Left renal pelvis (tissue), 4 donors: ENCODE measurements around the gene MAST1. TPM values are rescaled to one million over a fixed set of nuclear protein-coding genes. Genes with fewer than 3 reads are reported as not detected.
"Not testable (repeated sequence)": the region's sequence is repeated elsewhere in the genome, so short reads cannot be mapped to it uniquely, and the experiment has no call there.

Experiments used
- DNase-seq, 4 donors: peaks; one replicate each; pipeline ENCODE4 v3.0.0-alpha.2; 2013; ENCODE audit warnings: low read depth in 4 of 4, low spot score in 3 of 4
- polyA plus RNA-seq, 4 donors: library from polyadenylated mRNA; unstranded; fragments of 120-200 nt; gene quantifications; one replicate each; pipeline ENCODE4 v1.2.1, GENCODE V29; 2013; ENCODE audit not compliant: insufficient read length in 4 of 4

MAST1 gene
- polyA plus RNA-seq, 4 donors = 0.94 to 1.7 (median 1.2) TPM

DNA sequence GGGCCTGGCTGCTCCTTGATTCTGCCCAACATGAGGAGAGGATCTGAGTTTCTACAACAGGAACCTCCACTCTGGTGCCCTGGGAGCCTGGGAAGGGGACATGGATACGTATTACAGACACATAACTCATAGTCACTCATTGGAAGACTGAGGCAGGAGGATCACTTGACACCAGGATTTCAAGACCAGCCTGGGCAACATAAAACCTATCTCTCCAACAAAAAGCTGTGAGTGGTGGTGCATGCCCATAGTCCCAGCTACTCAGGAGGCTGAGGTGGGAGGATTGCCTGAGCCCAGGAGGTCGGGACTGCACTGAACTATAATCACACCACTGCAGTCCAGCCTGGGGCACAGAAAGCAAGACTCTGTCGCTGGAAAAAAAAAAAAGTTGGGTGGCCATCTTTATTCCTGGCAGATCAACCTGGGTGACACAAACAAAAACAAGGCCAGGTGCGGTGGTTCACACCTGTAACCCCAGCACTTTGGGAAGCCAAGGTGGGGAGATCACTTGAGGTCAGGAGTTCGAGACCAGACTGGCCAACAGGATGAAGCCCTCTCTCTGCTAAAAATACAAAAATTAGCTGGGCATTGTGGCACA, 49.8 kb downstream of the MAST1 start:
- no peak for DNase-seq

GRCh38 chr19:12890299-12890786, 52.0 kb downstream of the MAST1 start:
- DNase-seq = not testable (repeated sequence)

- peak; percentile 92 to 97 (median 96) for DNase-seq
These were observed 52.7 kb downstream of the MAST1 start, which contains the start of gene GCDH for GRCh38 chr19:12890787-12891552. GCDH (plus strand) TSS chr19:12891160; CDS start chr19:12891305, 145 bp downstream.

DNA sequence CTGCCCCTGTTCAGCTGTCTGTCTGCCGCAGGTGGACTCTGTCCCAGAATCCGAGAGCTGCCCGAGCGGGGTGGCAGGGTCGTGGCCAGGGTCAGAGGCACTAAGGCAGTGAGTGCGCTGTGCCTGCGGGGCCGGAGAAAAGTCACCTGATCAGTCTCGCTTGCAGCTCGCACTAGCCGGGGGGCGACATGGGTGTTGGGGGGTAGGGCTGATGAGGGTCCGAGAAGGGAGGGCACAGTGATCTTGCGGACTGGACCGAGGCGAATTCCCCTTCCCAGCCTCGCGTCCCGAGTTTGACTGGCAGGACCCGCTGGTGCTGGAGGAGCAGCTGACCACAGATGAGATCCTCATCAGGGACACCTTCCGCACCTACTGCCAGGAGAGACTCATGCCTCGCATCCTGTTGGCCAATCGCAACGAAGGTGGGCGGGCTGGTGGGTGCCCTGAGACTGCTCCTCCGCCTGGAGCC, 53.3 kb downstream of the MAST1 start:
- no peak for DNase-seq

- no peak for DNase-seq
These were observed 55.3 kb downstream of the MAST1 start for GRCh38 chr19:12893582-12893981.

DNA sequence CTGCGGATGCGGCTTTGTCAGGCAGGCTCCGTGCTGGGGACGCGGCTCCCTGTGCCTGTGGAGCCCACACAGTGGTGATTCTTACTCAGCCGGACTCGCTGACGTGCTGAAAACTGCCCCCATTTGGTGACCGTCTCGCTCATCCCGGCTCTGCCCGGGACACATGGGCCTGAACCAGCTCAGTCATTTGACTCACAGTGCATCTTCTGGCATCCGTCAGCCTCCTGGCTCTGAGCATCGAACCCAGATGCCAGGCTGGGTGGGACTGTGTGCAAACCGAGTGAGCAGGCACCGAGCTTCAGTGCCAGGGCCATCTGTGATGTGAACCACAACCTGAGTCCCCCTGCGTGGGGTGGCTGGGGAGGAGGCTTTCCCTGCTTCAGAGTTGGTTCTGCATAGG, 58.1 kb downstream of the MAST1 start:
- DNase-seq = no peak

GRCh38 chr19:12899891-12900518, 61.7 kb downstream of the MAST1 start:
- no peak for DNase-seq

GRCh38 chr19:12907166-12907565, 68.9 kb downstream of the MAST1 start:
- DNase-seq = no peak

GRCh38 chr19:12912571-12912970, 74.3 kb downstream of the MAST1 start:
- DNase-seq = no peak

GRCh38 chr19:12913011-12913561, 74.8 kb downstream of the MAST1 start:
- no peak for DNase-seq

DNA sequence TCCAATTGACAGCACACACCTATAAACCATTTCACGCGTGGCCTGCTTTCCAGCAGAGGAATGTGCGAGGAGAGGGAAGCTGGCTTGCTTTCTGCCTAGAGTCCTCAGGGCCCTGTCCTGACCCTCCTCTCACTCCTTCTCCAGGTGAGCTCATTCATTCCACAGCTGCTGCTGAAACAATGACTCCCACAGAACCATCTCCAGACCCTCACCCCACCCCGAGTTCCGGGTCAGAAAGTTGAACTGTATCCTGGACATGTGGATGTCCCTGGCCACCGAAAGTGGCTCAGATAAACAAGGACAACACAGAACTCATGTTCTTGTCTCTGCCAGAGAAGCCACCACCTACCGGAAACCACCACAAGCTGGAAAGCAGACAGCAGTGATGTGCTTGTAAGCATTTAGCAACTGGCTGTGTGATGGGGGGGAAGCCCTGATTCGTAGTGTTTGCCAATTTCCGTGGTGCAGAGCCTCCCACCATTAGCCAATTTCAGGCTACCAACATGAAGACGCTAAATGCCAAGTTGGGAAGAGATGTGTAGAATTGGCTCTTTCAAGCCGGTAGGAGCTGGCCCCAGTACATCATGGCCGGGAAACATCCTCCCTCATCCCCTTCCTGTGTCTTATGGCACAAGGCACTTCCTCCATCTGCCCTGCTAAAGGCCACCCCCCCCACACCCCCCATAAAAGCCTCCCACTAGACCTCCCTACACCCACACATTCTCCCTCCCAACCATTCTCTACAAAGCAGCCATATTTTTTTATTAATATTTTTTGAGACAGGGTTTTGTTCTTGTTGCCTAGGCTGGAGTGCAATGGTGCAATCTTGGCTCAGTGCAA, 75.8 kb downstream of the MAST1 start:
- no peak for DNase-seq

- not testable (repeated sequence) for DNase-seq
These were observed 77.5 kb downstream of the MAST1 start for GRCh38 chr19:12915860-12916259.

GRCh38 chr19:12918253-12918652, 79.9 kb downstream of the MAST1 start:
- DNase-seq = no peak

DNA sequence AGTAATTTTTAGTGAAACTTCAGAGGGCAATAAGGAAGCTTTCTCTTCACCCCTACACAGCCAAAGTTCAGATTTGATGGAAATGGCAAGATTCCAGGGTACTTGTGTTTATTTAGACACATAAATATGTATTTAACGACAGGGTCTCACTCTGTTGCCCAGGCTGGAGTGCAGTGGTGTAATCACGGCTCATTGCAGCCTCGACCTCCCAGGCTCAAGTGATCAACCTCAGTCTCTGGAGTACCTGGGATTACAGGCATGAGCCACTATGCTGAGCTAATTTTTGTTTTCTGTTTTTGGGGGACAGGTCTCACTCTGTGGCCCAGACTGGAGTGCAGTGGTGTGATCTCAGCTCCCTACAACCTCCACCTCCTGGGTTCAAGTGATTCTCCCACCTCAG, 82.7 kb downstream of the MAST1 start:
- no peak for DNase-seq

DNA sequence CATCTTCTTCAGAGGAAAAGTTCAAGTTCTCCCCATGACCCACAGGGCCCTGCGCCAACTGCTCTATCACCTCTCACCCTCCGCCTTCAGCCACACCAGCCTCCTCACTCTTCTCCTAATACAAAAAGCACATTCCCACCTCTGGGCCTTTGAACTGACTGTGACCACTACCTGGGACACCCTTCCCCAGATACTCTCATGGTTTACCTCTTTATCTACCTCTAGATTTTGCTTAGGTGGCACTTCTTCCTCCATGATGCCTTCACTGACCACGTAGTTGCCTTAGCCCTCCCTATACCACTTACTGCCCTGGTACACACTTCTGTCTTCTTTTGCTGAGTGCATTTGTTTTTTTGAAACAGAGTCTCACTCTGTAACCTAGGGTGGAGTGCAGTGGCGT, 84.6 kb downstream of the MAST1 start:
- no peak for DNase-seq

Other genes with a start within 250 kb of the MAST1 start
- gene ZNF490, start 227.7 kb upstream of the MAST1 start, polyA plus RNA-seq = 1 to 10 TPM; 3.5 to 5.9 (median 5.1) TPM
- 10 to 100 TPM; 21.5 to 25.2 (median 23.0) TPM for gene ZNF791, start 227.6 kb upstream of the MAST1 start, polyA plus RNA-seq
- gene MAN2B1, start 171.8 kb upstream of the MAST1 start, polyA plus RNA-seq = 10 to 100 TPM; 25.0 to 33.6 (median 30.1) TPM
- gene WDR83, start 171.7 kb upstream of the MAST1 start, polyA plus RNA-seq = 10 to 100 TPM; 13.9 to 27.3 (median 14.4) TPM
- gene DHPS, start 156.6 kb upstream of the MAST1 start, polyA plus RNA-seq = 10 to 100 TPM; 52.4 to 97.1 (median 72.6) TPM
- gene GNG14, start 150.5 kb upstream of the MAST1 start, polyA plus RNA-seq = under 1 TPM in 1 of 4 donors, not detected in 3; 0.63 TPM
- 10 to 100 TPM in 3 of 4 donors, 1 to 10 TPM in 1; 5.8 to 18.7 (median 11.3) TPM for gene FBXW9, start 141.9 kb upstream of the MAST1 start, polyA plus RNA-seq
- 10 to 100 TPM; 60.5 to 82.1 (median 69.8) TPM for gene TNPO2, start 114.6 kb upstream of the MAST1 start, polyA plus RNA-seq
- gene TRIR, start 103.8 kb upstream of the MAST1 start, polyA plus RNA-seq = 100 to 1,000 TPM; 139 to 201 (median 152) TPM
- gene GET3, start 101.0 kb upstream of the MAST1 start, polyA plus RNA-seq = 10 to 100 TPM; 70.6 to 94.6 (median 77.6) TPM
- gene BEST2, start 86.7 kb upstream of the MAST1 start, polyA plus RNA-seq = under 1 TPM in 1 of 4 donors, not detected in 3; 0.23 TPM
- 10 to 100 TPM; 17.8 to 90.4 (median 45.4) TPM for gene HOOK2, start 63.0 kb upstream of the MAST1 start, polyA plus RNA-seq
- gene JUNB, start 47.0 kb upstream of the MAST1 start, polyA plus RNA-seq = 100 to 1,000 TPM in 1 of 4 donors, 10 to 100 TPM in 3; 13.8 to 678 (median 32.3) TPM
- gene PRDX2, start 36.7 kb upstream of the MAST1 start, polyA plus RNA-seq = 100 to 1,000 TPM; 242 to 339 (median 290) TPM
- gene THSD8, start 36.4 kb upstream of the MAST1 start, polyA plus RNA-seq = 10 to 100 TPM in 1 of 4 donors, 1 to 10 TPM in 3; 5.8 to 12.9 (median 8.2) TPM
- 10 to 100 TPM; 25.6 to 38.5 (median 29.9) TPM for gene RNASEH2A, start 31.9 kb upstream of the MAST1 start, polyA plus RNA-seq
- under 1 TPM in 2 of 4 donors, not detected in 2; 0.20 to 0.29 TPM for gene RTBDN, start 3.9 kb upstream of the MAST1 start, polyA plus RNA-seq
- gene DNASE2, start 42.9 kb downstream of the MAST1 start, polyA plus RNA-seq = 10 to 100 TPM; 12.0 to 14.0 (median 12.6) TPM
- 1 to 10 TPM in 1 of 4 donors, under 1 TPM in 3; 0.19 to 3.4 (median 0.34) TPM for gene KLF1, start 48.7 kb downstream of the MAST1 start, polyA plus RNA-seq
- gene GCDH, start 52.6 kb downstream of the MAST1 start, polyA plus RNA-seq = 10 to 100 TPM; 14.9 to 36.7 (median 26.0) TPM
- 1 to 10 TPM; 2.0 to 5.4 (median 2.7) TPM for gene SYCE2, start 80.8 kb downstream of the MAST1 start, polyA plus RNA-seq
- gene FARSA, start 95.2 kb downstream of the MAST1 start, polyA plus RNA-seq = 10 to 100 TPM; 32.3 to 59.0 (median 45.4) TPM
- gene CALR, start 100.1 kb downstream of the MAST1 start, polyA plus RNA-seq = 100 to 1,000 TPM; 715 to 943 (median 905) TPM
- 10 to 100 TPM; 68.2 to 96.0 (median 74.4) TPM for gene RAD23A, start 107.3 kb downstream of the MAST1 start, polyA plus RNA-seq
- 10 to 100 TPM; 23.2 to 46.5 (median 28.4) TPM for gene GADD45GIP1, start 118.7 kb downstream of the MAST1 start, polyA plus RNA-seq
- gene DAND5, start 131.1 kb downstream of the MAST1 start, polyA plus RNA-seq = under 1 TPM in 2 of 4 donors, not detected in 2; 0.08 to 0.10 TPM
- 100 to 1,000 TPM in 1 of 4 donors, 10 to 100 TPM in 3; 18.9 to 130 (median 23.3) TPM for gene NFIX, start 157.0 kb downstream of the MAST1 start, polyA plus RNA-seq